ENCODE results near the gene ESPL1.

The ESPL1 gene

DNA sequence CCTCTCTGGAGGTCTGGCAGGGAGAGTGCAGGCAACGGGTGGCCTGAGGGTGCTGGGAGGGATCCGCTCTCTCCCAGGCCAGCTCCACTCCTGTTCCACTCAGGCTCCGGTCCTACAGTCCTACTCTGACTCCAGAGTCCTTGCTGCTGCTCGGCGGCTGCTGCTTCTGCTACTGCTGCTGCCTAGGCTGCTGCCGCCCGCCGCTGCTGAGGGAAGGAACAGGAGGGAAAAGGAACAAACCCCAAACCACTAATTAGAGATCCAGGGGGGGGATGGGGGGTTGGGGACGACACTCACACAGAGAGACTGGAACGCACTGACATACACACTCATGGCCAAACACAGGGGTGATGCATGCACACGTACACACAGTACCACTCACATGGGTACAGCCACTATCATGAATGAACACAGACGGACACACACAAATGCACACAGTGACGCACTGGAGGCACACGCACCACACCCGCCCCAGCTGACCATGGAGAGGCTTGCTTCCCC, 68.1 kb downstream of the ESPL1 start, which contains the start of gene SP7:
SP7 (minus strand) TSS at position 174 of the 501 bp plus-strand sequence. CDS start 708 bp downstream, outside the sequence.
- FAIRE-seq: no peak
- DNase-seq (ENCODE audit: low spot score): no peak

DNA sequence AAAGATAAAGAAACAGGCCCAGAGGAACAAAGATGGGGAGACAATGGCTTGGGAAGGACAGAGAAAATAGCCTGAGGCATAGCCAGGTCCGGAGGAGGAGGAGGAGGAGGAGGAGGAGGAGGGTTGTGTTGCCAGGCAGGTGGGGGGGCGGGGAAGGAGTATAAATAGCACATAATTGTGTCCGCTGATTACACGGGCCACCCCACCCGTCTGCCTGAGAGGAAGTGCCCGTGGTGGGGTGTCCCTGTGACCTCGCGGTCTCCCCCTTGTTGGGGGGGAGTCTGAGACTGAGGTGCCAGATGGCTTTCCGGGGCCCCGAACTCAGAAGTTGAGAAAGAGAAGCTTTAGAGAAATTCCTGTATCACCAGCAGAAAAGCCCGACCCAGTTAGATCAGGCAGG, 69.9 kb downstream of the ESPL1 start:
- FAIRE-seq (no peak), DNase-seq (ENCODE audit: low spot score) (no peak)

DNA sequence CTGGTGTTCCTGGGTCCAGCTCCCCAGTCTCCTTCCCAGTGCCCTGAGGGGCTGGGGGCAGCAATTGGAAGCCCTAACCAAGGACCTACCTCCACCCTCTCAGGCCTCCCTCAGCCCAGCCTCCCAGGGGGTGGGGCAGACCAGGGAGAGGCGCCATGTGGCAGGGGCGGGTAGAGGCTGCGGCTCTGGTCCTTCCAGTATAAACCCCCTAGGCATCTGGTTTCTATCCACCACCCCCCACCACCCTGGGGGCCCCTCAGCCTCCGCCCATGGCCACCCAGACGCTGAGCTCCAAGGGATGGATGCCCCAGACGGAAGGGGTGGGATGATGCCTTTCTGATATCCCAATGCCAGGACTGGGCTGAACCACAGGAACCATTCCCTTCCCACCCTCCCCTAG, 70.8 kb downstream of the ESPL1 start:
- FAIRE-seq (no peak), DNase-seq (ENCODE audit: low spot score) (no peak)

DNA sequence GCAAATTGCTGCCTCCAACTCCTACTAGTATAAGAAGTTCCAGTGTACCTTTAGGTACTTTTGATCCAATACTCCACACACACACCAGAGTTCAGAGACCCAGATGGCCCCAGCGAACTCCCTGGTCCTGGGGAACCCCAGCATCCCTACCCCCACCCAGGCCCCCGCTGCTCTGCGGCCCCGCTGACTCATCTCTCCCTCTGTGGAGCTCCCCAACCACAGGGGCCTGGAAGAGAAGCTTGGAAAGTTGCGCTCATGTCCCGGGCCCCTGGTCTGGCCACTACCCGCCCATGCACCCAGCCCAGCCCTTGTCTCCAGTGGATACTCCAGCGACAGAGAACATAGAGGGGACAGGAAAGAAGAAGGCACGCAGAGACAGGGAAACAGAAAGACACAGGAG, 72.3 kb downstream of the ESPL1 start:
- FAIRE-seq (no peak), DNase-seq (ENCODE audit: low spot score) (no peak)
